Mesothelial cell of epicardium (in vitro differentiated cells): ENCODE measurements around the gene PHAX. TPM values are rescaled to one million over a fixed set of nuclear protein-coding genes. Genes with fewer than 3 reads are reported as not detected.

Source experiments
- DNase-seq, 2 experiments: peaks; one replicate each; pipeline ENCODE4 v3.0.0; 2021; ENCODE audit warnings: low spot score in 2 of 2; ENCODE audit not compliant: unreplicated experiment in 2 of 2
- H3K27ac Mint-ChIP-seq: 2 replicates; pipeline ENCODE4 v1.8.0; 2021; ENCODE audit warnings: mixed read lengths
- H3K27me3 Mint-ChIP-seq: 2 replicates; pipeline ENCODE4 v1.8.0; 2021; ENCODE audit warnings: low read depth, mixed read lengths
- H3K36me3 Mint-ChIP-seq: 2 replicates; pipeline ENCODE4 v1.8.0; 2021; ENCODE audit warnings: mixed read lengths
- H3K4me1 Mint-ChIP-seq: 2 replicates; pipeline ENCODE4 v1.8.0; 2021; ENCODE audit warnings: mixed read lengths
- H3K4me3 Mint-ChIP-seq: 2 replicates; pipeline ENCODE4 v1.8.0; 2021; ENCODE audit warnings: mild to moderate bottlenecking, moderate library complexity, mixed read lengths
- H3K9me3 Mint-ChIP-seq: 2 replicates; pipeline ENCODE4 v1.8.0; 2021; ENCODE audit warnings: mixed read lengths
- total RNA-seq: library from RNA; stranded (reverse); gene quantifications from 3 replicates; pipeline ENCODE4 v1.2.1, GENCODE V29; 2021
- TF ChIP-seq, protein P1 (sequence below): fragments of 200-600 bp; sonication (generic); IDR thresholded peaks from one replicate; pipeline ENCODE4 v1.5.0; 2021; ENCODE audit warnings: antibody characterized with exemption; ENCODE audit not compliant: unreplicated experiment

The PHAX gene
- total RNA-seq, 1 donor from 2014 or later: 36.8 TPM

DNA sequence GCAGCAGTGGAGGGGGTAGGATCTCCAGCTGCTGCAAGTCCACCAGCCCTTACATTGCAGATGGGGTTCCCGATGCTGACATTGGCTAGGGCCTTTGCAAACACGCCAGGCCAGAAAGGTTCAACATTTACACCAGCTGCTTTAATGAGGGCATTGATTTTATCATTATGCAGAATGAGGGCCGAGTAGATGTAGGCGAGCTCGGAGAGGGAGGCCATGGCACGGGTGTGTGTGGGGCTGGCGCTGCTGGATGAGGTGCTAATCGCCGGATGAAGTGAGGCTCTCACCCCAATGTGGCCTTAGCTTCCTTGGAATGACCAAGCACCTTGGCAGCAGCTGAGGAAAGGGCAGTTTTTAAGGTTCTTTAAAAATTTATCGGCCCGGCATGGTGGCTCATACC, 27.4 kb downstream of the PHAX start:
- H3K36me3 Mint-ChIP-seq: peaks cover 20% of the 10 kb centered on the region
- H3K9me3 Mint-ChIP-seq: no peaks in the 10 kb centered on the region
- DNase-seq: no peak
- no peaks in the 10 kb centered on the region for H3K4me1 Mint-ChIP-seq
- H3K27me3 Mint-ChIP-seq: no peaks in the 10 kb centered on the region
- H3K4me3 Mint-ChIP-seq: no peak overlapping the region
- TF ChIP-seq, protein P1, sequence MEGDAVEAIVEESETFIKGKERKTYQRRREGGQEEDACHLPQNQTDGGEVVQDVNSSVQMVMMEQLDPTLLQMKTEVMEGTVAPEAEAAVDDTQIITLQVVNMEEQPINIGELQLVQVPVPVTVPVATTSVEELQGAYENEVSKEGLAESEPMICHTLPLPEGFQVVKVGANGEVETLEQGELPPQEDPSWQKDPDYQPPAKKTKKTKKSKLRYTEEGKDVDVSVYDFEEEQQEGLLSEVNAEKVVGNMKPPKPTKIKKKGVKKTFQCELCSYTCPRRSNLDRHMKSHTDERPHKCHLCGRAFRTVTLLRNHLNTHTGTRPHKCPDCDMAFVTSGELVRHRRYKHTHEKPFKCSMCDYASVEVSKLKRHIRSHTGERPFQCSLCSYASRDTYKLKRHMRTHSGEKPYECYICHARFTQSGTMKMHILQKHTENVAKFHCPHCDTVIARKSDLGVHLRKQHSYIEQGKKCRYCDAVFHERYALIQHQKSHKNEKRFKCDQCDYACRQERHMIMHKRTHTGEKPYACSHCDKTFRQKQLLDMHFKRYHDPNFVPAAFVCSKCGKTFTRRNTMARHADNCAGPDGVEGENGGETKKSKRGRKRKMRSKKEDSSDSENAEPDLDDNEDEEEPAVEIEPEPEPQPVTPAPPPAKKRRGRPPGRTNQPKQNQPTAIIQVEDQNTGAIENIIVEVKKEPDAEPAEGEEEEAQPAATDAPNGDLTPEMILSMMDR: no peak
- H3K27ac Mint-ChIP-seq: no peak overlapping the region

DNA sequence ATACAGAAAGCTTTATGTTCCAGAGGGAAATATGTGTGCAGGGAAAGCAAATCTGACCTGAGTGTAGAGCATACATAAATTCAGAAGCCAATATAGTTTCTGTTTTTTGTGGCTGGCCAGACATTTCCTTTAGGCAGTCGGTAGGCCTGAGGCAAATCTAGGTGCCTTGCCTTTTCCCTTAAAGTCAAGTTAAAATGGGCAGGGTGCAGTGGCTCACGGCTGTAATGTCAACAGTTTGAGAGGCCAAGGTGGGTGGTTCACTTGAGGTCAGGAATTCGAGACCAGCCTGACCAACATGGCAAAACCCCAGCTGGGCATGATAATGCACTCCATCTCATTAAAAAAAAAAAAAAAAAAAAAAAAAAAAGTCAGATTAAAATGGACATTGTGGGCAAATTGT, 31.2 kb downstream of the PHAX start:
- no peaks in the 10 kb centered on the region for H3K4me1 Mint-ChIP-seq
- H3K27ac Mint-ChIP-seq: no peak overlapping the region
- TF ChIP-seq, protein P1: no peak
- peaks cover 3% of the 10 kb centered on the region for H3K27me3 Mint-ChIP-seq
- no peaks in the 10 kb centered on the region for H3K9me3 Mint-ChIP-seq
- peaks cover 4% of the 10 kb centered on the region for H3K36me3 Mint-ChIP-seq
- no peak for DNase-seq
- no peak overlapping the region for H3K4me3 Mint-ChIP-seq

DNA sequence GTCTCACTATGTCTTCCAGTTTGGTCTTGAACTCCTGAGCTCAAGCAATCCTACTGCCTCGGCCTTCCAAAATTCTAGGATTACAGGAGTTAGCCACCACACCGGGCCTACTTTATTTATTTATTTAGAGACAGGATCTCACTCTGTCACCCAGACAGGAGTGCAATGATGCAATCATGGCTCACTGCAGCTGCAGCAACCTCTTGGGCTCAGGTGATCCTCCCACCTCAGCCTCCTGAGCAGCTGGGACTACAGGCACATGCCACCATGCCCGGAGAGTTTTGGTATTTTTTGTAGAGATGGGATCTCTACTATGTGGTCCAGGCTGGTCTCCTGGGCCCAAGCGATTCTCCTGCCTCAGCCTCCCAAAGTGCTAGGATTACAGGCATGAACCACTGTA, 32.8 kb downstream of the PHAX start:
- H3K27me3 Mint-ChIP-seq: peaks cover 3% of the 10 kb centered on the region
- no peaks in the 10 kb centered on the region for H3K36me3 Mint-ChIP-seq
- H3K27ac Mint-ChIP-seq: no peak overlapping the region
- no peak overlapping the region for H3K4me3 Mint-ChIP-seq
- no peaks in the 10 kb centered on the region for H3K4me1 Mint-ChIP-seq
- TF ChIP-seq, protein P1: no peak
- no peaks in the 10 kb centered on the region for H3K9me3 Mint-ChIP-seq
- no peak for DNase-seq

DNA sequence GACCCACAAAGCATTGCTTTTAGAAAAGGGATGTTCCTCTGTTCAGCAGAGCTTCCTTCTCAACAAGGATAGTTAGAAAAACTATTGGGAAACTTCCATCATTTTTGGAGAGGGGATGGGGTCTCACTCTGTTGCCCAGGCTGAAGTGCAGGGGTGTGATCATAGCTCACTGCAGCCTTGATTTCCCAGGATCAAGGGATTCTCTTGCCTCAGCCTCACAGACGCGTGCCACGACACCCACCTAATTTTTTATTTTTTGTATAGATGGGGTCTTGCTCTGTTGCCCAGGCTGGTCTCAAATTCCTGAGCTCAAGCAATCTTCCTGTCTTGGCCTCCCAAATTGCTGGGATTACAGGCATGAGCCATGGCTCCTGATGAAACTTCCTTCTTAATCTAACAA, 34.8 kb downstream of the PHAX start:
- Mint-ChIP-seq H3K27ac (no peak overlapping the region), H3K27me3 (peaks cover 3% of the 10 kb centered on the region), H3K36me3 (no peaks in the 10 kb centered on the region), H3K9me3 (no peaks in the 10 kb centered on the region), H3K4me1 (no peaks in the 10 kb centered on the region), H3K4me3 (no peak overlapping the region)
- TF ChIP-seq, protein P1: no peak
- DNase-seq: no peak

DNA sequence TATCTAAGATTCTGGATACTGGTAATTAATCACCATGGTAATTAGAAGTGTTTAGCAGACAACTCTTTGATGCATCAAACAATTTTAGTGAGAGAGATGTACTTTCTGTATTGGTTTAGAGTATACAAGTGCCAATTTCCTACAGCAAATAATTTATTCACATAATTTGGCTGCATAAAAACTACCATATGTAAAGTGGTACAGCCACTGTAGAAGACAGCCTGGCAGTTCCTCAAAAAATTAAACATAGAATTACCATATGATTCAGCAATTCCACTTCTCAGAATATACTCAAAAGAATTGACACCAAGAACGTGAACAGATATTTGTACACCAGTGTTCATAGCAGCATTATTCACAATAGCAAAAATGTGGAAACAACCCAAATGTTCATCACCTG, 36.2 kb downstream of the PHAX start:
- Mint-ChIP-seq H3K4me1 (peaks cover 2% of the 10 kb centered on the region), H3K9me3 (no peaks in the 10 kb centered on the region), H3K4me3 (no peak overlapping the region), H3K27ac (no peak overlapping the region), H3K27me3 (peaks cover 3% of the 10 kb centered on the region), H3K36me3 (no peaks in the 10 kb centered on the region)
- DNase-seq: no peak
- TF ChIP-seq, protein P1: no peak

DNA sequence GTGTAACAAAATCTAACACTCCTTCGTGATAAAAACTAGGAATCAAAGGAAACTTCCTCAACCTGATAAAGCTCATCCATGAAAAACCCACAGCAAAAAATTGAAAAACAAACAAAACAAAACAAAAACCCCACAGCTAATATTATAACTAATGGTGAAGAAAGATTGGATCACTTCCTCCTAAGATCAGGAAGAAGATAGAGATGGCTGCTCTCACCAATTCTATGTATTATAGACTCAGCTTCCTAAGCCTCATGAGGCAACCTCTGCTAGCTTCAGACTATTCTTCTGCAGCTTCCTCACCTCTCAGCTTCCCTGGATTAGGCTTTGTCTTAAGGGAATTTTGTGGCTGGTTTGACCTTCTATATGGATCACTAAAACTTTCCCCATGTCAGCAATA, 40.1 kb downstream of the PHAX start:
- H3K27me3 Mint-ChIP-seq: peaks cover 3% of the 10 kb centered on the region
- TF ChIP-seq, protein P1: no peak
- peaks cover 2% of the 10 kb centered on the region for H3K4me1 Mint-ChIP-seq
- no peak for DNase-seq
- H3K4me3 Mint-ChIP-seq: no peak overlapping the region
- peaks cover 7% of the 10 kb centered on the region for H3K9me3 Mint-ChIP-seq
- H3K27ac Mint-ChIP-seq: peak overlapping the region; percentile 43
- peaks cover 6% of the 10 kb centered on the region for H3K36me3 Mint-ChIP-seq
